Renal cortical epithelial cell (primary cell): ENCODE data around the gene HES4. TPM values are rescaled to one million over a fixed set of nuclear protein-coding genes. Genes with fewer than 3 reads are reported as not detected.
A peak's percentile ranks its signal among the peaks of the same experiment; 100 is the strongest.
"Not testable (repeated sequence)": the region's sequence is repeated elsewhere in the genome, so short reads cannot be mapped to it uniquely, and the experiment has no call there.

Source experiments
- DNase-seq: peaks from one replicate; pipeline ENCODE4 v3.0.0-alpha.2; 2011; ENCODE audit warnings: low read depth
- total RNA-seq: library from RNA; depleted of rRNA; stranded (reverse); fragments of >200 nt; gene quantifications from 2 replicates; pipeline ENCODE4 v1.2.3, GENCODE V29; 2014

The HES4 gene
- total RNA-seq, 1 donor from 2014 or later = 12.4 TPM

- not testable (repeated sequence) for DNase-seq
These were observed 18.4 kb upstream of the HES4 start for GRCh38 chr1:1018321-1018685.

- DNase-seq = not testable (repeated sequence)
These were observed 17.8 kb upstream of the HES4 start for GRCh38 chr1:1017397-1018320.

- DNase-seq = no peak
These were observed 15.1 kb upstream of the HES4 start for GRCh38 chr1:1014799-1015681.

GRCh38 chr1:1013922-1014648 lies 14.2 kb upstream of the HES4 start:
- no peak for DNase-seq

GRCh38 chr1:1013105-1013921 lies 13.4 kb upstream of the HES4 start, which contains the start of gene ISG15:
Gene ISG15 (plus strand): TSS chr1:1013497. CDS start chr1:1013574, 77 bp downstream.
- peak; percentile 62 for DNase-seq

- not testable (repeated sequence) for DNase-seq
These were observed 12.8 kb upstream of the HES4 start for GRCh38 chr1:1012736-1013104.

GRCh38 chr1:1011396-1011949 lies 11.6 kb upstream of the HES4 start:
- no peak for DNase-seq

GRCh38 chr1:1010131-1010530 lies 10.2 kb upstream of the HES4 start:
- DNase-seq = not testable (repeated sequence)

GRCh38 chr1:1006305-1007159 lies 6.6 kb upstream of the HES4 start:
- no peak for DNase-seq

- DNase-seq = no peak
These were observed 5.9 kb upstream of the HES4 start for GRCh38 chr1:1005774-1006304.

- DNase-seq = peak; percentile 37
These were observed 5.1 kb upstream of the HES4 start for GRCh38 chr1:1004780-1005697.

- DNase-seq = no peak
These were observed 4.5 kb upstream of the HES4 start for GRCh38 chr1:1004420-1004779.

- DNase-seq = no peak
These were observed 3.9 kb upstream of the HES4 start for GRCh38 chr1:1003618-1004419.

- no peak for DNase-seq
These were observed 1.3 kb upstream of the HES4 start for GRCh38 chr1:1001057-1001783.

- DNase-seq = peak; percentile 41
These were observed 610 bp upstream of the HES4 start for GRCh38 chr1:1000357-1001056.

GRCh38 chr1:998995-999724 lies 737 bp downstream of the HES4 start:
- DNase-seq = no peak
